HG03571 (cell line): ENCODE data around the gene OTOP2.
"Not testable (repeated sequence)": the region's sequence is repeated elsewhere in the genome, so short reads cannot be mapped to it uniquely, and the experiment has no call there.

ENCODE experiments used
- ATAC-seq: cut with Tn5 transposase; IDR thresholded peaks from one replicate; pipeline ENCODE4 v1.9.1; 2021; ENCODE audit not compliant: unreplicated experiment

Gene OTOP2

GRCh38 chr17:74969501-74969900 lies 45.4 kb downstream of the OTOP2 start:
- not testable (repeated sequence) for ATAC-seq

- no peak for ATAC-seq
Measured at GRCh38 chr17:74970395-74970794, 46.3 kb downstream of the OTOP2 start.

- no peak for ATAC-seq
Measured at GRCh38 chr17:74971069-74971841, 47.2 kb downstream of the OTOP2 start.

- no peak for ATAC-seq
Measured at GRCh38 chr17:74971842-74972106, 47.7 kb downstream of the OTOP2 start.

GRCh38 chr17:74972107-74972972 lies 48.3 kb downstream of the OTOP2 start, which contains the start of gene HID1:
Gene HID1, minus strand, starts transcription at chr17:74972759. Its CDS starts 103 bp downstream, at chr17:74972656.
- ATAC-seq, result no peak

- no peak for ATAC-seq
Measured at GRCh38 chr17:74972973-74973328, 48.9 kb downstream of the OTOP2 start.

- ATAC-seq, result no peak
Measured at GRCh38 chr17:74975943-74976342, 51.9 kb downstream of the OTOP2 start.

- ATAC-seq, result no peak
Measured at GRCh38 chr17:74977802-74978201, 53.7 kb downstream of the OTOP2 start.

- no peak for ATAC-seq
Measured at GRCh38 chr17:74978240-74978639, 54.2 kb downstream of the OTOP2 start.

- ATAC-seq, result no peak
Measured at GRCh38 chr17:74979408-74980146, 55.5 kb downstream of the OTOP2 start.

GRCh38 chr17:74981318-74981978 lies 57.4 kb downstream of the OTOP2 start:
- ATAC-seq, result no peak

GRCh38 chr17:74981979-74982662 lies 58.0 kb downstream of the OTOP2 start:
- no peak for ATAC-seq

- not testable (repeated sequence) for ATAC-seq
Measured at GRCh38 chr17:74982663-74983313, 58.7 kb downstream of the OTOP2 start.
